Measurements from ENCODE around the gene CNTN4. TPM values are rescaled to one million over a fixed set of nuclear protein-coding genes. Genes with fewer than 3 reads are reported as not detected.

Gene CNTN4
- polyA plus RNA-seq, 1 experiment: not detected

GRCh38 chr3:2099028-2099671 lies 484 bp downstream of the CNTN4 start:
- Histone ChIP-seq H3K27ac (ENCODE audit: low read depth, low read length) (no peak overlapping the region), H3K4me3 (ENCODE audit: low read depth, low read length) (no peak overlapping the region), H3K27me3 (ENCODE audit: control insufficient read depth, insufficient read depth, low read length) (no peaks in the 10 kb centered on the region), H3K9me3 (ENCODE audit: control insufficient read depth, insufficient read depth, low read length) (peaks cover 16% of the 10 kb centered on the region)
- TF ChIP-seq CTCF (IDR thresholded peaks at IDR 0.05; ENCODE audit: low read depth, low read length): no peak
- ChIA-PET CTCF (no interaction called here), POLR2A (no interaction called here)
- no peak for DNase-seq (ENCODE audit: low read depth, low spot score)

GRCh38 chr3:2099779-2100191 lies 1.1 kb downstream of the CNTN4 start:
- Histone ChIP-seq H3K27me3 (ENCODE audit: control insufficient read depth, insufficient read depth, low read length) (no peaks in the 10 kb centered on the region), H3K27ac (ENCODE audit: low read depth, low read length) (no peak overlapping the region), H3K4me3 (ENCODE audit: low read depth, low read length) (no peak overlapping the region), H3K9me3 (ENCODE audit: control insufficient read depth, insufficient read depth, low read length) (peaks cover 19% of the 10 kb centered on the region)
- DNase-seq (ENCODE audit: low read depth, low spot score): no peak
- ChIA-PET POLR2A (no interaction called here), CTCF (no interaction called here)
- no peak for TF ChIP-seq CTCF (IDR thresholded peaks at IDR 0.05; ENCODE audit: low read depth, low read length)

- Histone ChIP-seq H3K27ac (ENCODE audit: low read depth, low read length) (no peak overlapping the region), H3K4me3 (ENCODE audit: low read depth, low read length) (no peak overlapping the region), H3K27me3 (ENCODE audit: control insufficient read depth, insufficient read depth, low read length) (no peaks in the 10 kb centered on the region), H3K9me3 (ENCODE audit: control insufficient read depth, insufficient read depth, low read length) (peaks cover 20% of the 10 kb centered on the region)
- ChIA-PET CTCF (no interaction called here), POLR2A (no interaction called here)
- TF ChIP-seq CTCF (IDR thresholded peaks at IDR 0.05; ENCODE audit: low read depth, low read length): no peak
- DNase-seq (ENCODE audit: low read depth, low spot score): no peak
Observed at GRCh38 chr3:2106438-2106837, 7.8 kb downstream of the CNTN4 start.

- Histone ChIP-seq H3K27me3 (ENCODE audit: control insufficient read depth, insufficient read depth, low read length) (no peaks in the 10 kb centered on the region), H3K9me3 (ENCODE audit: control insufficient read depth, insufficient read depth, low read length) (peaks cover 9% of the 10 kb centered on the region), H3K4me3 (ENCODE audit: low read depth, low read length) (no peak overlapping the region), H3K27ac (ENCODE audit: low read depth, low read length) (no peak overlapping the region)
- no peak for TF ChIP-seq CTCF (IDR thresholded peaks at IDR 0.05; ENCODE audit: low read depth, low read length)
- ChIA-PET POLR2A (no interaction called here), CTCF (no interaction called here)
- DNase-seq (ENCODE audit: low read depth, low spot score): no peak
Observed at GRCh38 chr3:2110597-2111117, 12.0 kb downstream of the CNTN4 start.

- TF ChIP-seq CTCF (IDR thresholded peaks at IDR 0.05; ENCODE audit: low read depth, low read length): no peak
- peaks cover 2% of the 10 kb centered on the region; the same call in 1 of the 2 replicates for H3K9me3 ChIP-seq (ENCODE audit: control insufficient read depth, insufficient read depth, low read length)
- CTCF ChIA-PET: no interaction called here
- no peak overlapping the region for H3K27ac ChIP-seq (ENCODE audit: low read depth, low read length)
- H3K4me3 ChIP-seq (ENCODE audit: low read depth, low read length): no peak overlapping the region
- DNase-seq (ENCODE audit: low read depth, low spot score): no peak
- POLR2A ChIA-PET: no interaction called here
- H3K27me3 ChIP-seq (ENCODE audit: control insufficient read depth, insufficient read depth, low read length): no peaks in the 10 kb centered on the region
Observed at GRCh38 chr3:2114617-2115275, 16.1 kb downstream of the CNTN4 start.
